ENCODE measurements around the gene SKOR2.
A peak's percentile ranks its signal among the peaks of the same experiment; 100 is the strongest.
"Not testable (repeated sequence)": the region's sequence is repeated elsewhere in the genome, so short reads cannot be mapped to it uniquely, and the experiment has no call there.

The SKOR2 gene

DNA sequence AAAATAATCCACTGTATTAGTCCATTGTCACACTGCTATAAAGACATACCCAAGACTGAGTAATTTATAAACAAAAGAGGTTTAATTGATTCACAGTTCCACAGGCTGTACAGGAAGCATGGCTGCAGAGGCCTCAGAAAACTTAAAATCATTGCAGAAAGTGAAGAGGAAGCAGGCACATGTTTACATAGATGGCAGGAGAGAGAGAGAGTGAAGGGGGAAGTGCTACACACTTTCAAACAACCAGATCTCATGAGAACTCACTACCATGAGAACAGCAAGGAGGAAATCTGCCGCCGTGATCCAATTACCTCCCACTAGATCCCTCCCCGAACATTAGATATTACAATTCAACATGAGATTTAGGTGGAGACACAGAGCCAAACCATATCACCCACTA is 55.5 kb downstream of the SKOR2 start:
- DNase-seq (ENCODE audit: low read depth): not testable (repeated sequence)

DNA sequence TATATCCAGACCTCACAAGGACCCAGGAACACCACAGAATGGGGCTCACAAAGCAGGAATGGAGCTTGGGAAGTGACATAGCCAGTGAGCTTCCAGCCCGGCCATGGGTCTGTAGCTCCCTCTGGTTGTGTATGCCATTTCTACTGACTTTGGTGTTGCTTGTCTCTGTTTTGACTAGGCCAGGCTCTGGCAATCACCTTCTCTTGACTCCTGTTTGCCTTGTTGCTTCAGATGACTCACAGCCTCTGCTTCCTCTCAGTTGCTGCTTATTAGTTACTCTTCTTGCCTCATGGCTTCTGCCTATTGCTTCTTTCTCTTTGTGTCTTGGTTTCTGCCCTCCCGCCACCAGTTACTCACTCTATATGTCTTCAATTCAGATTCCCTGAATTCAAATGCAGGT is 59.5 kb downstream of the SKOR2 start:
- no peak for DNase-seq (ENCODE audit: low read depth)

DNA sequence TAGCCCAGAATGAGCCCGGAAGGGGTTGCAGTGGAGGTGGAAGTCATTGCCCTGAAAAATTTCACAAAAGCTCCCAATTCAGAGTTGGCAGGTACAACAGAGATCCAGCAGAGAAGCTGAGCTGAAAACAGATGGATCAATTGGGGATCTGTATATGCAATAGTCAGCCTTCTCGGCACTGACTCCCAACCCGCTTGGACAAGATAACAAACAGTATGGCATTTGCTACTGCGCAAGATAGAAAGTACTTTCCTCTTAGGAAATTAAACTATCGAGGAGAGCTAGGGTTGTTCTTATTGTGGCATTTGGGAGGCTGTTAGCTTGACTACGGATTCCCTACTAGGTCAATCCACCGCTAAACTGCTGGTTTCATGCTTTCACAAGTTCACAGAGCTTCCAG is 63.7 kb downstream of the SKOR2 start:
- no peak for DNase-seq (ENCODE audit: low read depth)

DNA sequence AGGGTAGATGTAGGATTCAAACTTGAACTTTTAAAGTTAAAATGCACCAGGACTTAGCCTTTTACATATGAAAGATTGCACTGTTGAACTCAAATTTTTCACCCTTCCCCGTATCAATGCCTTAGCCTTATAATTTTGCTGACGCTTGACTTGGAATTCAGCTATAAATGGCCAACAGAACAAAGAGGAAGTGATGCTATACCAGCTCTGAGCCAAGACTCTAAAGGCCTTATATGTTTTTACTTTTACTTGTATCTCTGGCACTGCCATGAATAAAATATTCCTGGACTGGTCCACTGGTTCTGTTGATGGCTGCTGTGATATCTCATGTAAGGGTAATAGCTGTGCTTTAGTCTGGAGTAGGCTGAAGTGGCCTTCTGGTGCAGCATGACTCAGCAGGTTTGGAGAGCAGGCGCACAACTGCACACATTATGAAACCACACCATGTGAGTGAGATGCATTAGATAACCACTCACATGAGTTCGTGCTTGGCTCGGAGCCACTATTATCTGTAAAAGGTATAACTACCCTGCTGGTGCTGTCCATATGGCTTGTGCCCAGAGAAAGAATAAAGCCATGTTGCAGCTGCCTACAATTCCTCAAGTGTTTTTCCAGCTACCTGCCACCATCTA is 66.9 kb downstream of the SKOR2 start:
- no peak for DNase-seq (ENCODE audit: low read depth)

DNA sequence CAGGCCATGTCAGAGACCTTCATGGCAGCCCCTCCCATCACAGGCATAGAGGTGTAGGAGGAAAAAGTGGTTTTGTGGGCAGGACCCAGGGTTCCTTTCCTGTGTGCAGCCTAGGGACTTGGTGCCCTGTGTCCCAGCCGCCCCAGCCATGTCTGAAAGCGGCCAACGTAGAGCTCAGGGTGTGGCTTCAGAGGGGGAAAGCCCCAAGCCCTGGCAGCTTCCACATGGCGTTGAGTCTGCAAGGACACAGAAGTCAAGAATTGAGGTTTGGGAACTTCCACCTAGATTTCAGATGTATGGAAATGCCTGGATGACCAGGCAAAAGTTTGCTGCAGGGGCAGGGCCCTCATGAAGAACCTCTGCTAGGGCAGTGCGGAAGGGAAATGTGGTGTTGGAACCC is 69.3 kb downstream of the SKOR2 start:
- not testable (repeated sequence) for DNase-seq (ENCODE audit: low read depth)

DNA sequence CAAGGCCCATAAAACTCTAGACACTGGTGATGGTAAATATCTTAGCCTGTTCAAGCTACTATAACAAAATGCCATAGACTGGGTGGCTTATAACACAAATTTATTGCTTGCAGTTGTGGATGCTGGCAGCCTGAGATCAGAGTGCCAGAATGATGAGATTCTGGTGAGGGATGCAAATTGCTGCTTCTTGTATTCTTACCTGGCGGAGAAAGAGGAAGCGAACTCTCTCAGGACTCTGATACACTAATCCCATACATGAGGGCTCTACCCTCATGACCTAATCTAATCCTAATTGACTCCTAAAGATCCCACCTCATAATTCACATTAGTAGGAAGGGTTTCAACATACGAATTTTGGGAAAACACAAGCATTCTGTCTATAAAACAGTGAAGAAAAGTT is 70.7 kb downstream of the SKOR2 start:
- no peak for DNase-seq (ENCODE audit: low read depth)

DNA sequence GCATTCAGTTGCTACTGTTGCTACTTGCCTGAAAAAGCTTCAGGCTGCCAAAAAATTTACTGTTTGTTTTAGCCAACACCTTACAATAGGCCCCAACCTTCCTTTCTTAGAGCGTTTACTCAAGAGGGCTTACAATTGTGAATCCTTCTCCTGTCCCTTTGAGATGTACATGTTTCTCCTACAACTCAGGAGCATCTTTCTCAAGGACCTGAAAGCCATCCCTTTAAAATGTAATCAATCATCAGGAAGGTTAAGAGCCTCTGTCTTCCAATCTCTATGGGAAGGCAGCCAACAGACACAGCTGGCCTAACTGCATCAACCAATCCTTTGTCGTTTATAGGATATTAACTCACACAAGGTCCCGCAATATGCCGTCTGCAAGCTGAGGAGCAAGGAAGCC is 71.9 kb downstream of the SKOR2 start:
- no peak for DNase-seq (ENCODE audit: low read depth)

DNA sequence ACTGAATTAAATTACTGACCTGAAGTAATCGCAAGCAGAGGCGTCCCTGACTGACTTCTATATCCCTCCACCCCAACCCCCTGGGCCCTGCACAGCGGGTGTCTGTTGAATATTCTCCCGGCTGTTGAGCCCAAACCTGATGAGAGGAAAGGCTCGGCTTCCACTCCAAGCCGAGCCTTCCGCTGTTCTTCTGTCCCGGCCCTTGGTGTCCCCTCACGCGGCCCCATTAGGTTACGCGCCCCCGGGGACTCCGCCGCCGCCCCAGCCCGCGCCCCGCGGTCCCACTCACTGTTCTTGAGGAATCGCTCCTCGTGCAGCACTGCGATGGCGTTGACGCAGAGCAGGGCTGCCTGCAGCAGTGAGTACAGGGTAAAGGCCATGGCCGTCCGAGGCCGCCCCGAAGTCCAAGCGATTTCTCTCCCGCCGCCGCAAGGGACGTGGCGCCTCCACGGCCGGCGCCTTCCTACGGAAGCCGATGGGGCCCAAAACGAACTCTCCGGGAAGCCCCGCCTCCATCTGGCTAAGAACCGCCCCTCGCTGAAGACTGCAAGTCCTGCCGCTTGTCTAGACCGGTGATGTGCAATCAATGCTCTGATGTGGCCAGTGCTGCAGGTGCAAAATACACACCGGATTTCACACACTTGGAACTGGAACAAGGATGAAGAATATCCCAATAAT is 75.4 kb downstream of the SKOR2 start, which contains the start of gene IER3IP1:
Gene IER3IP1, minus strand, starts transcription at position 467 of the 678 bp plus-strand sequence. Its CDS starts 87 bp downstream, at position 380.
- peak; percentile 78 for DNase-seq (ENCODE audit: low read depth)

DNA sequence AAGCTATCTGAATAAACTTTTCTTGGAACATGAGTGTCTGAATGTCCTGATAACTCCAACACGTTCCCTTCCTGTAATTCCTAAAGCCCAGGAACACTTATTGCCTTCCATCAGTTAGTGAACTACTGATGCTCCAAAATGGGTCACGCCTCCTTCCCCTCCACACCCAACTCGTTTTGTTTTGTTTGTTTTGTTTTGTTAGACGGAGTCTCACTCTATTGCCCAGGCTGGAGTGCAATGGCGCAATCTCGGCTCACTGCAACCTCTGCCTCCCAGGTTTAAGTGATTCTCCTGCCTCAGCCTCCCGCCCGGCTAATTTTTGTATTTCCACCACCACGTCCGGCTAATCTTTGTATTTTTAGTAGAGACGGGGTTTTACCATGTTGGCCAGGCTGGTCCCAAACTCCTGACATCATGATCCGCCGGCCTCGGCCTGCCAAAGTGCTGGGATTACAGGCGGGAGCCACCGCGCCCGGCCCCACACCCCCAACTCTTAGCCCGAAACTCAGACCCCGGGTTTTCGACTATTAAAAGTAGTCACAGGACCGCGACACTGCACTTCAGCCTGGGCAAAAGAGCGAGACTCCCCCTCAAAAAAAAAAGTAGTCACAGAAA is 76.1 kb downstream of the SKOR2 start:
- DNase-seq (ENCODE audit: low read depth): no peak

DNA sequence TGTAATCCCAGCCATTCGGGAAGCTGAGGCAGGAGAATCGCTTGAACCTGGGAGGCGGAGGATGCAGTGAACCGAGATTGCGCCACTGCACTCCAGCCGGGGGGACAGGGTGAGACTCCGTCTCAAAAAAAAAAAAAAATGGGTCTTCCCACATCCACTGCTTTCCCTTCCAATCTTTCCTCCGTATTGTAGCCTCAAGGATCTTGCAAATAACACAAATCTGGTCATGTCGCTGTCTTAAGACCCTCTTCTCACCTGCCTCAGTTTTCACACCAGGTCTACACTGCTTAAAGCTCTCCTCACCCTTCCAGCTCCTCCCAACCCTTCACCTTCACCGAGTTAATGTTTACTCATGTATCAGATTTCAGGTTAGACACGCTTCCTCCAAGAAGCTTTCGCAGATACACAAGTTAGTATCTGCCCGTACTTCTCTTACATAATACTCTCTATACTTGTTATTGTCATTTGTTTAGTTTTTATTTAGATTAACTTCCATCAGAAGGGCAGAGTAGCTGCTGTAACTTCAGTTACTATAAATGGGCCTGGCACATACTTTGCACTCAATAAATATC is 76.8 kb downstream of the SKOR2 start:
- no peak for DNase-seq (ENCODE audit: low read depth)

DNA sequence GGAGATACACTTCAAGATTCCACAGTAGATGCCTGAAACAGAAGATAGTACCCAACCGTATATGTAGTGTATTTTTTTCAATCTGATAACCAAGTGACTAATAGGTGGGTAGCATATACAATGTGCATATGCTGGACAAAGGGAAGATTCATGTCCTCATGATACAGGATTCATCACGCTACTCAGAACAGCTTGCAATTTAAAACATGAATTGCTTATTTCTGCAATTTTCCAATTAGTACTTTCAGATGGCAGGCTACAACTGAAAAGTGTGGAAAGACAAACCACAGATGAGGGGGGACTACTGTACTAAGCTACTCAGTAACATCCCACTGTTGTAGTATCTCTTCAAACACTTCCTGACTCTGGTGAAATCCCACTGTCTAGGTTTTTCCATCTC is 79.0 kb downstream of the SKOR2 start:
- DNase-seq (ENCODE audit: low read depth): no peak

DNA sequence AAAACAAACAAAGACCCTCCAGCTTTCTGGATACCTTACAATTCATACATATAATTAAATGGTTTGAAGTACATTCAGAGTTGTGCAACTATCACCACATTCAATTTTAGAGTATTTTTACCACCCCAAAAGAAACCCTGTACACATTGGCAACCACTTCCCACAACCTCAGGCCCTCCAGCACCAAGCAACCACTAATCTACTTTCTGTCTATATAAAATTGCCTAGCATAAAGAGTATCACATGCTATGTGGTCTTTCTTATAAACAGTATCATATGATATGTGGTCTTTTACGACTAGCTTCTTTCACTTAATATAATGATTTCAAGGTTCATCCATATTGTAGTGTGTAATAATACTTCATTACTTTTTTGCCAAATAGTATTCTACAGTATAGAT is 82.5 kb downstream of the SKOR2 start:
- DNase-seq (ENCODE audit: low read depth): no peak

DNA sequence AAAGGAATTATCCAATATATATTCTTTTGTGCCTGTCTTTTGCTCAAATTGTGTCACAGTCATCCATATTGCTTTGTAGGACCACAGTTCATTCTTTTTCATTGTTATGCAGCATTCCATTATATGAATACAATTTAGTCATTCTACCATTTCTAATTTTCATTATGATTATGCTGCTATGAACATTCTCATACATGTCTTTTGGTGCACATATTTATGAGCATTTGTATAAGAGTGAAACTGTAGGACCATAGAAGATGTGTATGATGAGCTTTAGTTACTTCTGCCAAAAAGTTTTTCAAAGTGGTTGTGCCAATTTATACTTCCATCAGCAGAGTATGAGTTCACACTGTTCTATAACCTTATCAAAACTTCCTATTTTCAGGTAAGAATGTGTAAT is 83.0 kb downstream of the SKOR2 start:
- DNase-seq (ENCODE audit: low read depth): no peak

DNA sequence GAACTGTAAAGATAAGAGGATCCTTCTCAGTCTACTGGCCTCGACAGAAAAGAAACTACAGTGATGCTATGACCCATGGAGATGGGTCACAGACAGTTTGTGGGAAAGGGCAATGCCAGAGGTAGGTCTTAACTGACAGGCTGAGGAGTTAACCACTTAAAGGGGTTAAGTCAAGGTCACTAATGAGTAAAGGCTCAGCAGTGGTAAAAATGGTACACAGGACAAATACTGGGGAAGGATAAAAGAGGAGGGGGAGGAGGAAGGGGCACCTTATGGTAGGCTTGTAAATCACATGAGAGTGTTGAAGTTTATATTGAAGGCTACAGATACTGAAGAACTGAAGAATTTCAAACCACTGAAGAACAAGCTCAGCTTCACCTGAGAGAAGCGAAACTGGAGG is 85.2 kb downstream of the SKOR2 start:
- DNase-seq (ENCODE audit: low read depth): no peak

DNA sequence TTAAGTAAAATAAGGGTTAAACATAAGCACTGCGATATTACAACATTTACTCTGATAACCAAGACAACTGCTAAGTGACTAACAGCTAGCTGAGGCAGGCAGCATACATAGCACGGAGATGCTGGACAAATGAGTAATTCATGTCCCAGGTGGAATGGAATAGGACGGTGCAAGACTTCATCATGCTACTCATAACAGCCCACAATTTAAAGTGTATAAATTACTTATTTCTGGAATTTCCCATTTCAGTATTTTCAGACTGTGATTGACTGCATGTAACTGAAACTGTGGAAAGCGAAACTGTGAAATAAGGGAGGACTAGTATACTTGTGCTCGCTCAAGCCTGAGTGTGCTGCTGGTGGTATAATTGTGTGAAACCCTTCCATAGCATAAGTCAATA is 88.2 kb downstream of the SKOR2 start:
- no peak for DNase-seq (ENCODE audit: low read depth)

DNA sequence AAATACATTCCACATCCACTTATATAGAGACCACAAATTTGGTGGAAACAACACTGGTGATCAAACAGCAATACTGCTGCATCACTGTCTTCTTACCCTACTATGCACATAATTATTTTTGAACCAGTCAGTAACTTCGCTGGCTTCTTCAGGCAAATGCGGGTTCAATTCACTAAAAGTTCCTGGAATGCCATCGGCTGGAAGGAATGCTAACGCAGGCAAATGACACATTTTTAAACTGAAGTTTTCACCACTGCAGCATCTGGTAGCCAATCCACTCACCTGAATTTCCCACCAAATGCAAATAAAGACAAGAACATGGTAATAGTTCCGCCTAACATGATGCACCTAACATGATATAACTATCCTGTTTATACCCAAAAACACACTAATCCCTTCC is 91.2 kb downstream of the SKOR2 start:
- no peak for DNase-seq (ENCODE audit: low read depth)

DNA sequence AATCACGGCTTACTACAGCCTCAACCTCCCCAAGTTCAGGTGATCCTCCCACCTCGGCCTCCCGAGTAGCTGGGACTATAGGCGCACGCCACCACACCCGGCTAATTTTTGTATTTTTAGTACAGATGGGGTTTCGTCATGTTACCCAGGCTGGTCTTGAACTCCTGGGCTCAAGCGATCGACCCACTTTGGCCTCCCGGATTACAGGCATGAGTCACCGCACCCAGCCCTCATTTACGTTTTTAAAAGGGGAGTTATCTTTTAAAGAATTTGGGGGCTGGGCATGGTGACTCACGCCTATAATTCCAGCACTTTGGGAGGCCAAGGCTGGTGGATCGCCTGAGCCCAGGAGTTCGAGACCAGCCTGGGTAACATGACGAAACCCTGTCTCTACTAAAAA is 93.1 kb downstream of the SKOR2 start:
- DNase-seq (ENCODE audit: low read depth): not testable (repeated sequence)
